Suprapubic skin (tissue), 4 donors: ENCODE data around the gene EED. TPM values are rescaled to one million over a fixed set of nuclear protein-coding genes. Genes with fewer than 3 reads are reported as not detected.

Experiments used
- DNase-seq, 2 donors: peaks; one replicate each; pipeline ENCODE4 v3.0.0-alpha.2; 2019; ENCODE audit warnings: low spot score in 2 of 2
- H3K27ac ChIP-seq: fragments of 200-600 bp; sonication (generic); one replicate; pipeline ENCODE4 v1.5.1; 2019
- H3K27me3 ChIP-seq: fragments of 200-600 bp; sonication (generic); one replicate; pipeline ENCODE4 v1.5.1; 2019
- H3K36me3 ChIP-seq: fragments of 200-600 bp; sonication (generic); one replicate; pipeline ENCODE4 v1.5.1; 2019
- H3K4me1 ChIP-seq: fragments of 200-600 bp; sonication (generic); one replicate; pipeline ENCODE4 v1.5.1; 2019
- H3K4me3 ChIP-seq: fragments of 200-600 bp; sonication (generic); one replicate; pipeline ENCODE4 v1.5.1; 2019; ENCODE audit warnings: mild to moderate bottlenecking
- H3K9me3 ChIP-seq: fragments of 200-600 bp; sonication (generic); one replicate; pipeline ENCODE4 v1.5.1; 2019
- CTCF ChIP-seq, 2 donors: fragments of 200-600 bp in 1 of 2; fragments of 450-650 bp in 1 of 2; sonication (generic) in 1 of 2; IDR thresholded peaks; one replicate each; pipeline ENCODE4 v1.5.1; 2016 to 2019; ENCODE audit warnings: antibody characterized with exemption in 2 of 2, mild to moderate bottlenecking in 1 of 2, moderate library complexity in 1 of 2
- EP300 ChIP-seq: sonication (generic); formaldehyde crosslinking; IDR thresholded peaks from one replicate; pipeline ENCODE4 v1.6.1; 2017; ENCODE audit warnings: antibody characterized with exemption
- POLR2A ChIP-seq, 2 donors: fragments of 450-650 bp; IDR thresholded peaks; one replicate each; pipeline ENCODE4 v1.6.1; 2017; ENCODE audit warnings: antibody characterized with exemption in 2 of 2, mild to moderate bottlenecking in 2 of 2, moderate library complexity in 2 of 2
- POLR2AphosphoS5 ChIP-seq, 3 donors: sonication (generic); formaldehyde crosslinking; IDR thresholded peaks; one replicate each; pipeline ENCODE4 v1.6.1; 2017; ENCODE audit warnings: antibody characterized with exemption in 3 of 3
- WGBS: methylation state at CpG from one replicate; pipeline ENCODE4 v1.1.5; 2018; 5-methylcytosine and 5-hydroxymethylcytosine counted together
- total RNA-seq, 4 donors: library from RNA; depleted of rRNA; stranded (reverse); fragments of >200 nt; gene quantifications; one replicate each; pipeline ENCODE4 v1.1.0, GENCODE V29; 2016

EED gene
- total RNA-seq, 4 donors from 2014 or later = 11.9 to 39.3 (median 15.1) TPM

GRCh38 chr11:86205421-86206336 lies 38.9 kb upstream of the EED start:
- Histone ChIP-seq H3K27ac (no peak overlapping the region), H3K27me3 (no peaks in the 10 kb centered on the region), H3K4me1 (peaks cover 6% of the 10 kb centered on the region), H3K36me3 (no peaks in the 10 kb centered on the region), H3K9me3 (no peaks in the 10 kb centered on the region), H3K4me3 (no peak overlapping the region)
- no peak for TF ChIP-seq POLR2AphosphoS5 (IDR thresholded peaks at IDR 0.05)
- TF ChIP-seq EP300 = no peak
- no peak for TF ChIP-seq CTCF (IDR thresholded peaks at IDR 0.05)
- no peak for TF ChIP-seq POLR2A (IDR thresholded peaks at IDR 0.05)
- 85% methylated on average over 11 of the region's 11 CpGs for WGBS
- no peak for DNase-seq

- Histone ChIP-seq H3K27me3 (no peaks in the 10 kb centered on the region), H3K4me3 (no peak overlapping the region), H3K36me3 (no peaks in the 10 kb centered on the region), H3K27ac (no peak overlapping the region), H3K4me1 (peaks cover 6% of the 10 kb centered on the region), H3K9me3 (no peaks in the 10 kb centered on the region)
- 70% methylated on average over 2 of the region's 2 CpGs for WGBS
- TF ChIP-seq POLR2A (IDR thresholded peaks at IDR 0.05) = no peak
- TF ChIP-seq EP300 = no peak
- TF ChIP-seq POLR2AphosphoS5 (IDR thresholded peaks at IDR 0.05) = no peak
- TF ChIP-seq CTCF (IDR thresholded peaks at IDR 0.05) = no peak
- no peak for DNase-seq
Measured at GRCh38 chr11:86206337-86206695, 38.2 kb upstream of the EED start.

DNA sequence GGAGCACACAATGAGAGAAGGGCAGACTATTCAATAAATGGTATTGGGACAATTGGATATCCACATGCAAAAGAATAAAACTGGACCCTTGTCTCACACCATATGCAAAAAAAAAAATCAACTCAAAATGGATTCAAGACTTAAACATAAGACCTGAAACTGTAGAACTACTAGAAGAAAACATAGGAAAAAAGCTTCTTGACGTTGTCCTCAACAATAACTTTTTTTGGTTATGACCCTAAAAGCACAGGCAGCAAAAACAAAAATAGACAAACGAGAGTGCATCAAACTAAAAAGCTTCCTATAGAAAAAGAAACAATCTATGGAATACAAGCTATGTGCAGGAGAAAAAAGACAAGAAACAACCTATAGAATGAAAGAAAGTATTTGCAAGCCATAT lies 37.1 kb upstream of the EED start:
- H3K36me3 ChIP-seq = no peaks in the 10 kb centered on the region
- no peak for TF ChIP-seq EP300
- TF ChIP-seq POLR2A (IDR thresholded peaks at IDR 0.05) = no peak
- TF ChIP-seq CTCF (IDR thresholded peaks at IDR 0.05) = no peak
- no peak for TF ChIP-seq POLR2AphosphoS5 (IDR thresholded peaks at IDR 0.05)
- 92% methylated on average over 2 of the region's 2 CpGs for WGBS
- H3K9me3 ChIP-seq = no peaks in the 10 kb centered on the region
- no peak for DNase-seq
- H3K27me3 ChIP-seq = no peaks in the 10 kb centered on the region
- no peak overlapping the region for H3K27ac ChIP-seq
- H3K4me3 ChIP-seq = no peak overlapping the region
- H3K4me1 ChIP-seq = no peaks in the 10 kb centered on the region

GRCh38 chr11:86208572-86208971 lies 36.0 kb upstream of the EED start:
- Histone ChIP-seq H3K27me3 (no peaks in the 10 kb centered on the region), H3K4me3 (no peak overlapping the region), H3K27ac (no peak overlapping the region)

More at GRCh38 chr11:86208572-86208971, 36.0 kb upstream of the EED start:
- DNase-seq = no peak
- no peaks in the 10 kb centered on the region for H3K36me3 ChIP-seq
- H3K9me3 ChIP-seq = no peaks in the 10 kb centered on the region
- H3K4me1 ChIP-seq = no peaks in the 10 kb centered on the region
- TF ChIP-seq POLR2AphosphoS5 (IDR thresholded peaks at IDR 0.05) (no peak), POLR2A (IDR thresholded peaks at IDR 0.05) (no peak), EP300 (no peak), CTCF (IDR thresholded peaks at IDR 0.05) (no peak)
